CD4-positive, alpha-beta T cell treated with Interleukin-4 for 4 hours (primary cell): ENCODE results near the gene PTBP3.
"Not testable (repeated sequence)": the region's sequence is repeated elsewhere in the genome, so short reads cannot be mapped to it uniquely, and the experiment has no call there.

ENCODE experiments used
- DNase-seq: peaks from one replicate; pipeline ENCODE4 v3.0.0-alpha.2; 2020

PTBP3 gene

DNA sequence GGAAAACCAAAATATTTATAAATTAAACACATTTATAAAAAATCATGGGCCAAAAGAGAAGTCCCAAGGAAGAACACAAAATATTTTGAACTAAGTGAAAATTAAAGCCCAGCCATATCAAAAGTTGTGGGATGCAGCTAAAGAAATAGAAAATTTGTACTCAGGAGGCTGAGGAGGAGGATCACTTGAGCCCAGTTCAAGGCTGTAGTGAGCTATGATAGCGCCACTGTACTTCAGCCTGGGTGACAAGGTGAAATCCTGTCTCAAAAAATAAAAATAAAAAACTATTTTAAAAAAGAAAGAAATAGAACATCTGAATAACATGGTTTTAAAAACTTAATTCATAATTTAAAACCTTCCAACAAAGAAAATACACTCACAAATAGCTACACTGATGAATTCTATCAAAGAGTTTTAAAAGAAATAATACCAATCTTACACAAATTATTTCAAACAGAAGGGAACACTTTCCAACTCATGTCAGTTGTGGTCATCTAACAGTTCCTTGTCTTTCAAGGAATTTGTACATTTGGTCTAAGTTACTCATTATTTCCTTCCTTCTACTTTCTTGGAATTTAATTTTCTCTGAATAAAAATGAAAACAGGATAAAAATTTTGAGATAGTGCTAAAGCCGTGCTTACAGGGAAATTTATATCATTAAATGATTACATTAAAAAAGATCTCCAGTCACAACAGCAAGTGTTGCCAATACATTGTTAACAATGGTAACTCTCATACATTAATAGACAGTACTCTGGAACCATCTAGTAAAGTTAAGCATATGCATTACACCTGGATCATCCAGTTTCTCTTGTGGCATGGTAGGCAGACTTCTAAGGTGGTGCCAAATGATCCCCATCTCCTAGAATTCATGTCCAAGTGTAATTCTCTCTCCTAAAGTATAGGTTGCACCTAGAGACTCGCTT, 17.8 kb downstream of the PTBP3 start:
- DNase-seq = no peak

DNA sequence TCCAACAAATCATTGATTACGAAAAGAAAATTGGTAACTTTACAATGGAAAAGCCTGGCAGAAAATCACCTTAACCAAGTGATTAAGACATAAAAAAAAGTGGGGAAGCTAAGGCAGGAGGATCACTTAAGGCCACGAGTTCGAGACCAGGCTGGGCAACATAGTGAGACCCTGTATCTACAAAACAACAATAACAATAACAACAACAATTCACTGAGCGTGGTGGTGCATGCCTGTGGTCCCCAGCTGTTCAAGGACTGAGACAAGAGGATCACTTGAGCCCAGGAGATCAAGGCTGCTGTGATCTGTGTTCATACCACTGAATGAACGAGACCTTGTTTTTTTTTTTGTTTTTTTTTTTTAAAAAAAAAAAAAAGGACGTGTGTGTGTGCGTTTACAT, 21.3 kb downstream of the PTBP3 start:
- no peak for DNase-seq

DNA sequence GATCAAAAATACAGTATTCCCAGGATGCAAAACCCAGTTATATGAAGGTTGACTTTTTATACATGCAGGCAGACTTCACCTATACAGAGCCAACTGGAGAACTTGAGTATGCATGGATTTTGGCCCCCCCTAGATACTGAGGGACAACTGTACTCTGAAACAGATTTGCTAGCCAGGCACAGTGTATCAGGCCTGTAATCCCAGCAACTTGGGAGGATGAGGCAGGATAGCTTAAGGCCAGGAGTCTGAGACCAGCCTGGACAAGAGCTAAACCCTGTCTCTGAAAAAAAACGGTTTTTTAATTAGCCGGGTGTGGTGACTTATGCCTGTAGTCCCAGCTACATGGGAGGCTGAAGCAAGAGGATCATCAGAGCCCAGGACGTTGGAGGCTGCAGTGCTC, 21.9 kb downstream of the PTBP3 start:
- no peak for DNase-seq

DNA sequence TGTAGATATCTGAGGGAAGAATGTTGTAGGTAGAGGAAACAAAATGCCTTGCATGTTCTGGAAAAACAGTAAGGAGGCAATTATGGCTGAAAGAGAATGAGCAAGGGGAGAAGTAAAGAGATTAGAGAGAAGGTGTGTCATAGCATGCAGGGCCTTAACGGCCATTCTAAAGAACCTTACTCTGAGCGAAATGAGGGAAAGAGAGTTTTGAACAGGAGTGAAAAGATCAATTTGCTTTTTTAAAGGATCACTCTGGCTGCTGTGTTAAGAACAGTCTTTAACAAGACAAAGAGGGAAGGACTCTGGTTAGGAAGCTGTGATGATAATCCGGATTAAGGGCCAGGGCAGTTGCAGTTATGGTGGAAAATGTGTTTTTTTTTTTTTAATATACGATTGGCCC, 22.6 kb downstream of the PTBP3 start:
- DNase-seq = no peak

DNA sequence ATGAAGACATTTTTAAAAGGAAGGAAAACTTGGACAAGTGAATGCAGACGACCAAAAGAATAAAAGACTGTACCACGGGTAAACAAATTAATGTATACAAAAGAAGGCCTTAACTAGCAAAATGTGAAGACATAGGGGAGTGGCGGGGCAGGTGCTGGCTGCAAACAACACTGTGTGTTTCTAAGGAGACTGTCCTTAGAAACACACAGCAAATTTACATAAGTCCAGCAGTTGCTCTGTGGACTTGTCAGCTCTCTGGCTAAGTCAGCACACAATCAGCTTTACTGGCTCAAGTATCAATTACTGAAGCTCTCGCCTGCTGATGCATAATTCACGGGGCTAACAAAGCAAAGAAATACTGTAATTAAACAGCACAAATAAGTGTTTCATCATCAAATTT, 24.8 kb downstream of the PTBP3 start:
- no peak for DNase-seq

DNA sequence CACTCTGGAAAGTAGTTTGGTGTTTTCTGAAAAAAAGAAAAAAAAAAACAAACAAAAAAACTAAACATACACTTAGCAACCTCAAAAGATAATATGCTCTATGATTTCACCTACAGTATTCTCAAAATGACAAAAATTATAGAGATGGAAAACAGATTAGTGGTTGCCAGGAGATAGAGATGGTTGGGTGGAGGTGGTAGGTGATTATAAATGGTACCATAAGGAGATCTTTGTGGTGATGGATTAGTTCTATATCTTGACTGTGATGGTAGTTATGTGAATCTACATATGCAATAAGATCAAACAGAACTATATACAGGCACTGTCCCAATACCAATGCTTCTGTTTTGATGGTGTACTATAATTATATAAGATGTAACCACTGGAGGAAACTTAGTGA, 32.0 kb downstream of the PTBP3 start:
- no peak for DNase-seq

DNA sequence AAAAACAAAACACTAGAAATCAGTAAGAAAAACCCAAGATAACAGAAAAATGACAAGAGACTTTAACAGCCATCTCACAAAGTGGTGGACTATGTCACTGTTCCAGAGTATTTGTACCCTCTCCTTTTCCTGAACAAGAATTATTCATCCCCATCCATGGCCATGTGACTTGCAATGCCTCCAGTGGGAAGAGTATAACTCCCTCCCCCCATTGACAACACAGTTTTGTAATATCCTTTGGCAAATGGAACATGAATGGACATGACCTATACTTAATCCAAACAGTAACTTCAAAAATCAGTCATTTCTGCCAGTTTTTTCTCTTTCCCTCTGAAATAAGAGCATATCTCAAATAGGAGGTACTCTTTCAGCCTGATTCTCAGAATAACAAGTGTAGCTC, 33.9 kb downstream of the PTBP3 start:
- no peak for DNase-seq

DNA sequence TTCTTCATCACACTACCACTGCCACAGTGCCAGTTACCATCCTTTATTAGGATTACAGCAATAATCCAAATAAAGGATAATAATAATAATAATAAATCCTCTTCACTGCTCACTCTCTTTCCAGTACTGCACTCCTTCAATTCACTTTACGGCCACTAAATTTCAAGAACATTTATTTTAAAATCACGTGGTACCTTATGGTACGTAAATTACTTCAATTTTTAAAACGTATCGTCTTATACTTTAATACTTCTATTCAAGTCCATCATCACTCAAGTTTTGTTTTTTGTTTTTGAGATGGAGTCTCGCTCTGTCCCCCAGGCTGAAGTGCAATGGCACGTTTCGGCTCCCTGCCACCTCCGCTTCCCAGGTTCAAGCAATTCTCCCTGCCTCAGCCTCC, 36.5 kb downstream of the PTBP3 start:
- no peak for DNase-seq

DNA sequence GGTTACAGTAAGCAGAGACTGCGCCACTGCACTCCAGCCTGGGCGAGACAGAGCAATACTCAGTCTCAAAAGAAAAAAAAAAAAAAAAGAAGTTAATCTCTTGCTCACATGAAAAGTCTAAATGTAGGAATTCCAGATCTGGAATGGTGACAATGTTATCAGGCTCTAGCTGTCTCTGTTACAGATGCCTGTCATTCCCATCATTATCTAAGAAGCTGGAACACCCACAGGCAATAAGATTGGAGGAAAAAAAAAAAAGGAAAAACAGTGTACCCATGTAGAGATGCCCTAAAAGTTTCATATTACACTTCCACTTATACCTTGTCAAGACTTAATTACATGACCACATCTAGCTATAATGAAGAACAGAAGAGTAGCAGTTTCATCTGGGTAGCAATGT, 38.2 kb downstream of the PTBP3 start:
- DNase-seq = no peak

DNA sequence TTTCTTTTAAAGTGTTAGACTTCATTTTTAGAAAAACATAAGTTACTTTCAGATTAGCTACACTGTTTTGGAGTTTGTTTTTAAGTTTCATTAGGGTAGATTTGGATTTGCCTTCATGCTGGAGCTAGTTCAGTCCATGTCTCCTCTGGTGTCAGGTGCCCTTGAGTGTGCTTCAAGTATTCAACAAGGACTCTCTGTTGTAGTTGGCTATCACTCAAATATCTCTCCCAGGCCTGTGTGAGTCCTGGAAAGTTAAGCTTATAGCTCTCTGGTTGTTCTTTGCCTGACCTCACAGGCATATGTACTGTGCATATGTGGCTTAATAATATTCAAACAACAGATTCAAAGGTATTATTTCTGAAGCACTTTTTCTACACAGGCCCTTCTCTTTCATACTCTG, 45.4 kb downstream of the PTBP3 start:
- DNase-seq = no peak

DNA sequence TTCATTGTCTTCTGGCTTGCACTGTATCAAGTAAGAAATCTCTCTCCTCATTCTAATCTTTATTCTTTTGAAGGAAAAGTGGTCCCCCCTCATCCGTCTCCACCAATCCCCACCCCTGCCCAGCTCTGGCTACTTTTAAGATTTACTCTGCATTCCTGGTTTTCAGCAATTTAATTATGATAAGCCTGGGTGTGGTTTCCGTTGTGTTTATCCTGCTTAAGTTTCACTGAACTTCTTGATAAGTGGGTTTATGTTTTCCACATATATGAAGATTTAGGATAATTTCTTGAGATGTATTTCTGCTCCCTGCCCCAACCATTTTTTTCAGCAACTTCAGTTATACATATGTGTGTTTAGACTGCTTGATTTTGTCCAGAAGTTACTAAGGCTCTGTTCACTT, 46.5 kb downstream of the PTBP3 start:
- no peak for DNase-seq

DNA sequence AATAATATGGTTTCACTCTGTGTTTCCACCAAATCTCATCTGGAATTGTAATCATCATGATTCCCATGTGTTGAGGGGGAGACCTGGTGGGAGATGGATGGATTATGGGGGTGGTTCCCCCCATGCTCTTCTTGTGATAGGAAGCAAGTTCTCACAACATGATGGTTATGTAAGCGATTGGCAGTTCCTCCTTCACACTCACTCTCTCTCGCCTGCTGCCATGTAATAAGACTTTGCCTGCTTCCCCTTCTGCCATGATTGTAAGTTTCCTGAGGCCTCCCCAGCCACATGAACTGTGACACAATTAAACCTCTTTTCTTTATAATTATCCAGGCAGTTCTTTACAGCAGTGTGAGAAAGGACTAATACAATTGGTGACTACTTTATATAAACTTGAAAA, 48.4 kb downstream of the PTBP3 start:
- no peak for DNase-seq

DNA sequence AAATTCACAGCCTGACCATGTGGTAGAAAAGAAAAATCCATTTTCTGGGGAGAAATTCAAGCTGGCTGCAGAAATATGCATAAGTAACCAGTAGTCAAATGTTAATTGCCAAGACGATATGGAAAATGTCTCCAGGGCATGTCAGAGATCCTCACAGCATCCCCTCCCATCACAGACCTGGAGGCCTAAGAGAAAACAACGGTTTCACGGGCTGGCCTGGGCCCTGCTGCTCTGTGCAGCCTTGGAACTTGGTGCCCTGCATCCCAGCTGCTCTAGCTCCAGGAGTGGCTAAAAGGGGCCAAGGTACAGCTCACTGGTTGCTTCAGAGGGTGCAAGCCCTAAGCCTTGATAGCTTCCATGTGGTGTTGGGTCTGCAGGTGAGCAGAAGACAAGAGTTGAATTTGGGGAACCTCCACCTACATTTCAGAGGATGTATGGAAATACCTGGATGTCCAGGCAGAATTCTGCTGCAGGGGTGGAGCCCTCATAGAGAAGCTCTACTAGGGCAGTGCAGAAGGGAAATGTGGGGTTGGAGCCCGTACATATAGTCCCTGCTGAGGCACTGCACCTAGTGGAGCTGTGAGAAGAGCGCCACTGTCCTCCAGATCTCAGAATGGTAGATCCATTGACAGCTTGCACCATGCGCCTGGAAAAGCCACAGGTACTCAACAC, 49.7 kb downstream of the PTBP3 start:
- DNase-seq = no peak

DNA sequence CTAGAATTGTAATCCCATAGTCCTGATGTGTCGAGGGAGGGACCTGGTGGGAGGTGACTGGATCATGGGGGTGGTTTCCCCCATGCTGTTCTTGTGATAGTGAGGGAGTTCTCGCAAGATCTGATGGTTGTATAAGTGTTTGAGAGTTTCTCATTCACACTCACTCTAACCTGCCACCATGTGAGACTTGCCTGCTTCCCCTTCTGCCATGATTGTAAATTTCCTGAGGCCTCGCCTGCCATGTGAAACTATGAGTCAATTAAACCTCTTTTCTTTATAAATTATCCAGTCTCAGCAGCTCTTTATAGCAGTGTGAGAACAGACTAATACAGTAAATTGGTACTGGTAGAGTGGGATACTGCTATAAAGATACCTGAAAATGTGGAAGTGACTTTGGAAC, 50.6 kb downstream of the PTBP3 start:
- DNase-seq = not testable (repeated sequence)

DNA sequence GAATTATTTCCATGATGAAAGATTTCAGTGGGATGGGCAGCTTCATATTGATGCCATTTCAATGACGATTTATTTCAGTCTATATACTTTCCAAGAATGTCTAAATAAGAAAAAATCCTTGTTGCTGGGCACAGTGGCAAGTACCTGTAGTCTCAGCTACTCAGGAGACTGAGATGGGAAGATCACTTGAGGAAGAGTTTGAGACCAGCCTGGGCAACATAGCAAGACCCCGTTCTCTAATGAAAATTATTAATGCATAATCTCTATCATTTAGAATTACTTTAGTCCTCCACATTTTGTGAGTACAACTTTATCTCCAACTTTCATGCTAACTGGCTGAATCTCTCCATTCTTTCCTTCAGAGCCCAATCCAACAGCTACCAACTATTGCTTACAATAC, 52.5 kb downstream of the PTBP3 start:
- DNase-seq = no peak

DNA sequence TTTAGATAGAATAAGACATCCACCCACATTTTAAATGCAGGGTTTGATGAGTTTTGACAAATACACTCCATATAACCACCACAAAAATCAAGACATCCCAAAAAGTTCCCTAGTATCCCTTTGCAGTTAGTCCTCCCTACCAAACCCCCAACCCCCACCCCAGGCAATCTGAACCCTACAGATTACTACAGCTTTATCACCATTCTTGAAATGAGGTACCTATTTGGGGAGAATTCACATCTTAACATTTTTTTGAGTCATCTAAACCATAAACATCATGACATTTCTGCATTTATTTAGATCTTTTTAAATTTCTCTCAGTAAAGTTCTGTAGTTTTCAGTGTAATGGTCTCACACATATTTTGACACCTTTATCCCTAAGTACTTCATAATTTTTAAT, 53.9 kb downstream of the PTBP3 start:
- DNase-seq = no peak

DNA sequence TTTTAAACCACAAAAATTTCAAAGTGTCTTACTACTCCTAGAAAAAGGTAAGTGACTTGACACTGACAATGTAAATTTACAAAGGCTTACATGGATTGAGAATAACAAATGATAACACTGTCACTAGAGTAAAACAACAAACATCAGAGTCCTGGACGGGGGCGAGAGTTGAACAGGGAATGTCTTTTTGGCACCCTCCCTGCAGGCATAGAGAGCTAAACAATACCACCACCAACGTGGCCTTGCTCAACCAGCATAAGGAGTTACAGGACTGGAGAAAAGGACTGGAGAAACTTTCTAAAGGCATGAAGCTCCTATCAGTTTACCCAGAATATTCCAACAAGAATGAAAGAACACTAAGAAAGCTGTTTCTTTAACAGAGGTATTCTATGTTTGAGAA, 55.3 kb downstream of the PTBP3 start:
- DNase-seq = no peak

DNA sequence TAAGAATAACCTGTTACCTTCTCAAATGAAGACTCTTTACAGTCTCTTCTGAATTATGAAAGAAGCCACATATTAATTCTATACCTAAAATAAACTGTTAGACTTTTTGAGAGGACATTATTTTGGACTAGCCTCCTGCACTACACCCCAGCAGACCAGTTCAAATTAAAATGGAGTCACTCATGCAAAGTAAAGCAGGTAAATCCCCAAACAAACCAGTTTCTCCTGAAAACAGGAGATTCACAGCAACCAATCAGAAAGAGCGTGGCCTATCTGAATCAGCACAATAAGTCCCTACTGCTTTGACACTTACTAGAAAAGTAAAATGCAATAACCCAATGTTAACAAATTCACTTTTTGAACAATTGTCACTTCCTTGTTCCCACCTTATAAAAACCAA, 58.8 kb downstream of the PTBP3 start:
- no peak for DNase-seq

DNA sequence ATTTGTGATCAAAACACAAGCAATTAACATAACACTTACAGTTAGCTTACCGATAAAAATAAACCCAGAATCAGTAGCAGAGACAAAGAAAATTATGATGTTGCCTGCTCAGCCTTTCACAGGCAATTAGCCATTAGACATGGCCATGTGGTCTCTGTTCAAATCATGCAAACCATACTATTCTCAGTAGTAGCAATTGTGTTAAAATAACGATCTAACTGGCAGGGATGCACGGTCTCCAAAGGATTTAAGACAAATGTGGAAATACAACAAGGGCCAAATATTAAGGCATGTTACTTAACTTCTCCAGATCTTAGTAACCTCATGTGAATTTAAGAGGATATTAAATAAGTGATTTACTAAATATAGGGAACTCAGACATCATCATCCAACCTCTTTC, 59.5 kb downstream of the PTBP3 start:
- no peak for DNase-seq

DNA sequence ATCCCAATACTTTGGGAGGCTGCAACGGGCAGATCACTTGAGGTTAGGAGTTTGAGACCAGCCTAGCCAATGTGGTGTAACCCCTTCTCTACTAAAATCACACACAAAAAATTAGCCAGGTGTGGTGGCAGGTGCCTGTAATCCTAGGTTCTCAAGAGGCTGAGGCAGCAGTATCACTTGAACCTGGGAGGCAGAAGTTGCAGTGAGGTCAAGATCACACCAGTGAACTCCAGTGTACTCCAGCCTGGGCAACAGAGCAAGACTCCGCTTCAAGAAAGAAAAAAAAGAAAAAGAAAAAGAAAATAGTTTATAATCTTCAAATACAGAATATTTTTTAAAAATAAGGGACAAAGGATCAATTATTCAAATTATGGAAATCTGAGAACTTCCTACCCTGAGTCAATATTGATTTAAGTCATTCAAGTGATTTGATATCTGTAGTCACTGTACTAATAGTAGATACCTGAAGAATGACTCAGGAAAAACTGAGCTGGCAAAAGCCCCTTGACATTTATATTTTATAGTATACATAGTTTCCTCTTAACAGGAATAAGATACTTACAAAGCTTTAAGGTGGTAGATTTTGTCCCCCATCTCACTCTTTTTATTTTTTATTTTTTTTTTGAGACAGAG, 61.8 kb downstream of the PTBP3 start:
- no peak for DNase-seq

DNA sequence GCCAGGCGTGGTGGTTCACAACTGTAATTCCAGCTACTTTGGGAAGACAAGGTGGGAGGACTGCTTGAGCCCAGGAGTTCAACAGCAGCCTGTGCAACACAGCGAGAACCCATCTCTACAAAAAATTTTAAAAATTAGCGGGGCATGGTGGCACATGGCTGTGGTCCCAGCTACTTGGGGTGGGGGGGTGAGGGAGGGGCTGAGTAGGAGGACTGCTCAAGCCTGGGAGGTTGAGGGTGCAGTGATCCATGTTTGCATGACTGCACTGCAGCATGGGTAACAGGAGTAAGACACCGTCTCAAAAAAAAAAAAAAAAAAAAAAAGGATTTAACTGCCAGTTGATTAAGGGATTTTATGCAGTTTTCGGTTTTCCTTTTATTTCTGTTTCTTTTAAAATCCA, 65.0 kb downstream of the PTBP3 start:
- DNase-seq = no peak

DNA sequence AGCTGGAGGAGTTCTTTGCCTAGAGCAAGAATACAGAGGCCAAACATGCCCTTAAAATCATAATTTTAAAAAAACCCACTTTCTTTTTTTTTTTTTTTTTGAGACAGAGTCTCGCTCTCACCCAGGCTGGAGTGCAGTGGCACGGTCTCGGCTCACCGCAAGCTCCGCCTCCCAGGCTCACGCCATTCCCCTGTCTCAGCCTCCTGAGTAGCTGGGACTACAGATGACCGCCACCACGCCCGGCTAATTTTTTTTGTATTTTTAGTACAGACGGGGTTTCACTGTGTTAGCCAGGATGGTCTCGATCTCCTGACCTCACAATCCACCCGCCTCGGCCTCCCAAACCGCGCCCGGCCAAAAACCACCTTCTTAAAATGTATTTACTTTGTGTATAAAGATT, 66.3 kb downstream of the PTBP3 start:
- not testable (repeated sequence) for DNase-seq

DNA sequence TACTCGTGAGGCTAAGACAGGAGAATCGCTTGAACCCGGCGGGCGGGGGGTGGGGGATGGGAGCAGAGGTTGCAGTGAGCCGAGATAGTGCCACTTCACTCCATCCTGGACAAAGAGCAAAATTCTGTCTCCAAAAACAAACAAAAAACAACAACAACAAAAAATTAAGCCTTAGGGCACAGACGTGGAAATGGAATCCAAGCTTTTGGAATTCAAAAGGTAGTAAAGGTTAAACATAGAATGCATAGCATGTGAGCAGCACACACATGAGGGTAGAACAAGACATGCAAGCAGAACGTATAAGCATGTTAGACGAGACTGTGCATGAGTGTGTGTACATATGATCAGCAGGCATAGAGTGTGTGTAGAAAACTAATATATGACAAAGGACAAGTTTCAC, 68.0 kb downstream of the PTBP3 start:
- no peak for DNase-seq

DNA sequence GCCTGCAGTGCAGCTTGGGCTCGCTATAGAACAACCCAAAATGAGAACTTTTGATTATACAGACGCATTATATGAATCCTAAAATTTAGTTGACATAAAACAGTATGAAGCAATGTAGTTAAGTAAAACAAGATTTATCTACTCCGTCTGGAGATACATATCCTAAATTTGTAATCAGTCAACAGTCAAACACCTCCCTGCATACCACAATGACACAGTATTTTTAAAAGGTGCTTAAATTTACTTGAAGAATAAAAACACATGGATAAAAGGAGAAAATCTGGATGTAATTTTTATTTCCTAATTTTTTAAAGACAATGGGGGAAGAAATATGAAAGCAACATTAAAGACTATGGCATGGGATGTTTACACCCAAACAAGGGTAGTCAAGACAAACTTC, 70.8 kb downstream of the PTBP3 start:
- no peak for DNase-seq
